ENCODE measurements around the gene S100A13. TPM values are rescaled to one million over a fixed set of nuclear protein-coding genes. Genes with fewer than 3 reads are reported as not detected.
"Not testable (repeated sequence)": the region's sequence is repeated elsewhere in the genome, so short reads cannot be mapped to it uniquely, and the experiment has no call there.

The S100A13 gene
- polyA plus RNA-seq, 3 donors from 2014 or later: 1.5 to 9.7 (median 3.7) TPM

GRCh38 chr1:153577138-153577537 is 50.2 kb downstream of the S100A13 start:
- no peaks in the 10 kb centered on the region for H3K4me1 Mint-ChIP-seq
- no peak for DNase-seq
- H3K9me3 Mint-ChIP-seq: no peaks in the 10 kb centered on the region
- no peaks in the 10 kb centered on the region for H3K36me3 Mint-ChIP-seq
- H3K4me3 Mint-ChIP-seq: no peak overlapping the region
- H3K27ac Mint-ChIP-seq: no peak overlapping the region
- peaks cover 3 to 20% (median 6%) of the 10 kb centered on the region in 3 donors for H3K27me3 Mint-ChIP-seq (ENCODE audit: low read depth in 3 of 3)

DNA sequence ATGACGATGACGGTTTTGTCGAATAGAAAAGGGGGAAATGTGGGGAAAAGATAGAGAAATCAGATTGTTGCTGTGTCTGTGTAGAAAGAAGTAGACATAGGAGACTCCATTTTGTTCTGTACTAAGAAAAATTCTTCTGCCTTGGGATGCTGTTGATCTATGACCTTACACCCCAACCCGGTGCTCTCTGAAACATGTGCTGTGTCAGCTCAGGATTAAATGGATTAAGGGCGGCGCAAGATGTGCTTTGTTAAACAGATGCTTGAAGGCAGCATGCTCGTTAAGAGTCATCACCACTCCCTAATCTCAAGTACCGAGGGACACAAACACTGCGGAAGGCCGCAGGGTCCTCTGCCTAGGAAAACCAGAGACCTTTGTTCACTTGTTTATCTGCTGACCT is 51.8 kb downstream of the S100A13 start:
- DNase-seq, H3K27ac Mint-ChIP-seq, H3K9me3 Mint-ChIP-seq, H3K4me1 Mint-ChIP-seq, H3K36me3 Mint-ChIP-seq, H3K4me3 Mint-ChIP-seq: not testable (repeated sequence)
- H3K27me3 Mint-ChIP-seq (ENCODE audit: low read depth in 3 of 3): peaks cover 3 to 22% (median 6%) of the 10 kb centered on the region in 3 donors

DNA sequence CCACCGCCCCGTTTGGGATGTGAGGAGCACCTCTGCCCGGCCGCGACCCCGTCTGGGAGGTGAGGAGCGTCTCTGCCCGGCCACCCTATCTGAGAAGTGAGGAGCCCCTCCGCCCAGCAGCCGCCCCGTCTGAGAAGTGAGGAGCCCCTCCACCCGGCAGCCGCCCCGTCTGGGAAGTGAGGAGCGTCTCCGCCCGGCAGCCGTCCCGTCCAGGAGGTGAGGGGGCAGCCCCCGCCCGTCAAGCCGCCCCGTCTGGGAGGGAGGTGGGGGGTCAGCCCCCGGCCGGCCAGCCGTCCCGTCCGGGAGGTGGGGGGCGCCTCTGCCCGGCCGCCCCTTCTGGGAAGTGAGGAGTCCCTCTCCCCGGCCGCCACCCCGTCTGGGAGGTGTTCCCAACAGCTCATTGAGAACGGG is 52.2 kb downstream of the S100A13 start:
- H3K27me3 Mint-ChIP-seq (ENCODE audit: low read depth in 3 of 3): peaks cover 3 to 22% (median 6%) of the 10 kb centered on the region in 3 donors
- not testable (repeated sequence) for DNase-seq, H3K9me3 Mint-ChIP-seq, H3K27ac Mint-ChIP-seq, H3K36me3 Mint-ChIP-seq, H3K4me1 Mint-ChIP-seq, H3K4me3 Mint-ChIP-seq

DNA sequence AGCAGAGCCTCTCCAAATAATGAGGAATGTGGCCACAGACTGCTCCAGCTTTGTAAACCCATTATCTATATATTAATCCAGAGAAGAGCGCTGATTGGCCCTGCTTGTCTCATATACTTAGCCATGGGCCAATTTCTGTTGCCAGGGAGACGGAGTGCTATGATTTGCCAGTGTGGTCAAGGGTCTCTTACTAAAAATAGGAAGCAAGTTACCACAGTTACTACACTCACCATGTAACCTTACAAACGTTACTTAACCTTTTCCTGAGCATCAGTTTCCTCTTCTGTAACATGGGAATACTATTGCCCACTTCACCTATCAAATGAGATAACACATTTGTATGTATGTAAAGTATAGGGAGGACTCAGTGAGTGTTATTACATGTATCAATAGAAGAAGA is 54.0 kb downstream of the S100A13 start:
- H3K36me3 Mint-ChIP-seq: no peaks in the 10 kb centered on the region
- no peak for DNase-seq
- peak overlapping the region in 1 of 6 donors; percentile 11 for H3K27ac Mint-ChIP-seq
- H3K9me3 Mint-ChIP-seq: no peaks in the 10 kb centered on the region
- peaks cover 1 to 15% (median 5%) of the 10 kb centered on the region in 3 donors for H3K27me3 Mint-ChIP-seq (ENCODE audit: low read depth in 3 of 3)
- H3K4me1 Mint-ChIP-seq: peaks cover 4 to 5% of the 10 kb centered on the region in 2 donors
- H3K4me3 Mint-ChIP-seq: no peak overlapping the region

- no peak overlapping the region for H3K27ac Mint-ChIP-seq
Observed at GRCh38 chr1:153572569-153573015, 54.7 kb downstream of the S100A13 start.

DNA sequence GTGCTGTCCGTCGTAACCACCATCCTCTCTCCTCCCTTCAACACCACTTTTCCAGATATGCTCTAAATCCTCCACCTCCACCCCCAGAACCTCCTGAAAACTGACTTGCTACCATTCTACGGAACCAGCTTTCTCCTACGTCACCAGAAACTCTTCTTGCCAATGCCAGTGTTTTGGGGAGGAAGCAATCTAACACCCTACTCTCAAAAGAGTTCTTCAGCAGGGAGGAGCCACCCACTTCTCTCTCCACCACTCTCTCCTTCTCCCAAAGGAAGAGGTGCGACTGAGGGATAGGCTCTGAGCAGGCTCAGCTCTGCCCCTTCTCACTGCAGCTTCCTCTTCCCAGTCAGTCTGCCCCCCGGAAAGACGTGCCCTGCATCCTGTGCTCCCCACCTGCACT is 55.6 kb downstream of the S100A13 start:
- peaks cover 0 to 8% (median 2%) of the 10 kb centered on the region in 3 donors for H3K27me3 Mint-ChIP-seq (ENCODE audit: low read depth in 3 of 3)
- no peak overlapping the region for H3K27ac Mint-ChIP-seq
- no peak for DNase-seq
- no peaks in the 10 kb centered on the region for H3K36me3 Mint-ChIP-seq
- H3K9me3 Mint-ChIP-seq: no peaks in the 10 kb centered on the region
- H3K4me3 Mint-ChIP-seq: no peak overlapping the region
- peaks cover 15 to 20% of the 10 kb centered on the region in 2 donors for H3K4me1 Mint-ChIP-seq

More at GRCh38 chr1:153572569-153573015, 54.7 kb downstream of the S100A13 start:
- Mint-ChIP-seq H3K36me3 (no peaks in the 10 kb centered on the region), H3K9me3 (no peaks in the 10 kb centered on the region), H3K4me3 (no peak overlapping the region), H3K4me1 (peaks cover 10 to 12% of the 10 kb centered on the region in 2 donors), H3K27me3 (ENCODE audit: low read depth in 3 of 3) (peaks cover under 1 to 12% (median 5%) of the 10 kb centered on the region in 3 donors)
- DNase-seq: peak in 1 of 3 donors; percentile 12

DNA sequence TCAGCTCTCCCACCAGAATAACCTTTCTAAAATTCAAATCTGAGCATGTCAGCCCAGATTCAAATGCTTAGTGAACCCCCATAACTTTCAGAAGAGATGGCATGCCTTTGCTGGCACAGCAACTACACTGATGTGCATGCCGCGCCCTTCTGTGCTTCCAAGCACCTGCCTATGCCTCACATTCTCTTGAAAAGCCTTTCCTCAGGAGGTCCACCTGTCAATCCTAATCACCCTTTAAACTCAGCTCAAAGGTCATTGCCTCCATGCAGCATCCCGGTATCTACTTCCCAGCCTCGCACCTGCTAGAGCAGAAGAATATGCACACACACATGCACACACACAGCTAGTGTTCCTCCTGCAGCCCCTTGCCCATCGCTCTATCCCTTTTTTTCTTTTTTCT is 56.4 kb downstream of the S100A13 start:
- H3K9me3 Mint-ChIP-seq: no peaks in the 10 kb centered on the region
- H3K27me3 Mint-ChIP-seq (ENCODE audit: low read depth in 3 of 3): peaks cover 0 to 5% (median 2%) of the 10 kb centered on the region in 3 donors
- no peak for DNase-seq
- H3K4me3 Mint-ChIP-seq: no peak overlapping the region
- peaks cover 22 to 29% of the 10 kb centered on the region in 2 donors for H3K4me1 Mint-ChIP-seq
- H3K36me3 Mint-ChIP-seq: no peaks in the 10 kb centered on the region
- peak overlapping the region in 1 of 6 donors; percentile 59 for H3K27ac Mint-ChIP-seq

DNA sequence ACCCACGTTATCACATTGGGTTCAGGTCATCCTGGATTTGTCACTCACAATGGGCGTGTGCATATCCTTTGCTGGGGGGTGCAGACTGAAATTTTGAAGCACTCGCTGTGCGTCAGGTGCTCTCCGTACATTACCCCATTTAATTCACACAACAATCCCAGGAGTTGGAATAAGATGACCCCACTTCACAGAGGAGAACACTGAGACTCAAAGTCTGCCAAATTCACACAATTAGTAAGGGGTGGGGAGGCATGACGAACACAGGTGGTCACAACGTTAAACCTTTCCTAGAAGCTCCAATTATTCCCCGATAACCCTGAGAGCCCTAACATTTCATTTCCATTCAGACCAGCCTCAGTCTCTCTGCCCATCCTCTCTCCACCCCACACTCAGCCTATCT is 57.8 kb downstream of the S100A13 start:
- no peak overlapping the region for H3K4me3 Mint-ChIP-seq
- H3K4me1 Mint-ChIP-seq: peaks cover 27 to 33% of the 10 kb centered on the region in 2 donors
- no peaks in the 10 kb centered on the region for H3K36me3 Mint-ChIP-seq
- DNase-seq: no peak
- H3K27ac Mint-ChIP-seq: peak overlapping the region in 1 of 6 donors; percentile 65
- peaks cover 0 to 5% (median 2%) of the 10 kb centered on the region in 3 donors for H3K27me3 Mint-ChIP-seq (ENCODE audit: low read depth in 3 of 3)
- no peaks in the 10 kb centered on the region for H3K9me3 Mint-ChIP-seq

Other genes with a start within 250 kb of the S100A13 start
- 10 to 100 TPM; 20.3 to 43.5 (median 40.3) TPM for gene S100A8, start 236.4 kb downstream of the S100A13 start, polyA plus RNA-seq
- gene S100A7A, start 211.0 kb downstream of the S100A13 start, polyA plus RNA-seq: not detected
- gene S100A7, start 166.9 kb downstream of the S100A13 start, polyA plus RNA-seq: not detected
- gene S100A6, start 91.5 kb downstream of the S100A13 start, polyA plus RNA-seq: 100 to 1,000 TPM; 472 to 828 (median 543) TPM
- gene S100A5, start 86.6 kb downstream of the S100A13 start, polyA plus RNA-seq: under 1 TPM in 1 of 3 donors, not detected in 2; 0.68 TPM
- 1,000 to 10,000 TPM; 1,846 to 2,303 (median 2,006) TPM for gene S100A4, start 81.7 kb downstream of the S100A13 start, polyA plus RNA-seq
- gene S100A3, start 78.2 kb downstream of the S100A13 start, polyA plus RNA-seq: not detected
- under 1 TPM in 1 of 3 donors, not detected in 2; 0.83 TPM for gene S100A2, start 61.7 kb downstream of the S100A13 start, polyA plus RNA-seq
- not detected for gene S100A16, start 14.4 kb downstream of the S100A13 start, polyA plus RNA-seq
- not detected for gene S100A14, start 11.2 kb downstream of the S100A13 start, polyA plus RNA-seq
- not detected for gene S100A1, start 929 bp upstream of the S100A13 start, polyA plus RNA-seq
- gene CHTOP, start 6.6 kb upstream of the S100A13 start, polyA plus RNA-seq: 10 to 100 TPM; 37.5 to 70.8 (median 63.1) TPM
- 100 to 1,000 TPM in 1 of 3 donors, 10 to 100 TPM in 2; 95.8 to 106 (median 96.0) TPM for gene SNAPIN, start 31.2 kb upstream of the S100A13 start, polyA plus RNA-seq
- gene ILF2, start 43.5 kb upstream of the S100A13 start, polyA plus RNA-seq: 100 to 1,000 TPM; 162 to 221 (median 164) TPM
- not detected for gene NPR1, start 51.2 kb upstream of the S100A13 start, polyA plus RNA-seq
- 10 to 100 TPM in 1 of 3 donors, 1 to 10 TPM in 2; 7.5 to 14.5 (median 7.9) TPM for gene INTS3, start 100.5 kb upstream of the S100A13 start, polyA plus RNA-seq
- gene SLC27A3, start 147.9 kb upstream of the S100A13 start, polyA plus RNA-seq: 10 to 100 TPM; 38.3 to 89.0 (median 54.3) TPM